Prostate gland (tissue), 2 donors: ENCODE data around the gene MAD1L1. TPM values are rescaled to one million over a fixed set of nuclear protein-coding genes. Genes with fewer than 3 reads are reported as not detected.

Experiments used
- DNase-seq: peaks from one replicate; pipeline ENCODE4 v3.0.0-alpha.2; 2019; ENCODE audit warnings: low spot score
- H3K27ac ChIP-seq, 2 donors: fragments of 200-600 bp; sonication (generic); 2 replicates each; pipeline ENCODE4 v1.5.1; 2017 to 2019
- H3K27me3 ChIP-seq: fragments of 200-600 bp; sonication (generic); replicated peaks from 2 replicates; pipeline ENCODE4 v1.5.1; 2019; ENCODE audit not compliant: insufficient read depth
- H3K36me3 ChIP-seq, 2 donors: fragments of 200-600 bp; sonication (generic); 1 replicate in 1 of 2; 2 replicates in 1 of 2; pipeline versions ENCODE4 v1.5.1 to v1.8.1; 2017 to 2019
- H3K4me1 ChIP-seq: fragments of 200-600 bp; sonication (generic); replicated peaks from 2 replicates; pipeline ENCODE4 v1.5.1; 2019
- H3K4me3 ChIP-seq, 2 donors: fragments of 200-600 bp; sonication (generic); 2 replicates each; pipeline ENCODE4 v1.5.1; 2017 to 2019
- H3K9me3 ChIP-seq: fragments of 200-600 bp; sonication (generic); 2 replicates; pipeline ENCODE4 v1.5.1; 2017
- POLR2A ChIP-seq: fragments of 450-650 bp; IDR thresholded peaks from one replicate; pipeline ENCODE4 v1.6.1; 2016; ENCODE audit warnings: antibody characterized with exemption, mild to moderate bottlenecking
- POLR2AphosphoS5 ChIP-seq: sonication (generic); formaldehyde crosslinking; IDR thresholded peaks from one replicate; pipeline ENCODE4 v1.6.1; 2017; ENCODE audit warnings: antibody characterized with exemption
- WGBS: methylation state at CpG from one replicate; pipeline ENCODE4 v1.1.5; 2018; 5-methylcytosine and 5-hydroxymethylcytosine counted together
- intact Hi-C: fragments of 100-400 bp; cut with DNase I; formaldehyde crosslinking; loops from one replicate; pipeline ENCODE4 v1.14.2; 2022
- total RNA-seq, 2 donors: library from RNA; depleted of rRNA; stranded (reverse); fragments of >200 nt; gene quantifications; one replicate each; pipeline ENCODE4 v1.1.0, GENCODE V29; 2016
- TF ChIP-seq, protein P1 (sequence below), 4 experiments: fragments of 200-600 bp in 2 of 4; fragments of 450-650 bp in 2 of 4; sonication (generic) in 2 of 4; IDR thresholded peaks; 1 replicate in 3 of 4; 2 replicates in 1 of 4; pipeline ENCODE4 v1.5.1; 2016 to 2019; ENCODE audit warnings: antibody characterized with exemption in 4 of 4, mild to moderate bottlenecking in 2 of 4, moderate library complexity in 2 of 4

Gene MAD1L1
- total RNA-seq, 2 donors from 2014 or later: 79.3 to 91.9 TPM

DNA sequence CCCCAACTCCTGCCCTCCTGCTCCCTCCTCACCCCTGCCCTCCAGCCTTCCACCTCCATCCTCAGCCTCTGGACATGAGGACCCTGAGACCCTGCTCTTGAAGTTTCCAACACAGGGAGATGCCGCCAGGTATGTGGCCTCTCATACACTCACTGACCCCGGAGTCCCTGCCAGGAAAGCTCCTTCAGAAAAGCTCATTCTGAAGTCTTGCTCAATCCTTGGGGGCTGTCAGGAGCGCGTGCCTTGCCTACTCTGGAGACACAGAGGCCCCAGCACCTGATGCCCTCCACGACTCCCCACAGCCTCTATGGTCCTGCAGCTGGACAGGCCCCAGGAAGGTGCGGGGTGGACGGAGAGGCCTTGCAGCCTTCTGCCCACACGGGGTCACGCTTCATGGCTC, 20.3 kb upstream of the MAD1L1 start:
- 89% methylated on average over 9 of the region's 9 CpGs for WGBS
- H3K4me1 ChIP-seq: no peaks in the 10 kb centered on the region
- H3K36me3 ChIP-seq: no peaks in the 10 kb centered on the region
- intact Hi-C loops: no loop called here
- H3K27me3 ChIP-seq: no peaks in the 10 kb centered on the region
- no peak for TF ChIP-seq POLR2AphosphoS5
- TF ChIP-seq, protein P1, sequence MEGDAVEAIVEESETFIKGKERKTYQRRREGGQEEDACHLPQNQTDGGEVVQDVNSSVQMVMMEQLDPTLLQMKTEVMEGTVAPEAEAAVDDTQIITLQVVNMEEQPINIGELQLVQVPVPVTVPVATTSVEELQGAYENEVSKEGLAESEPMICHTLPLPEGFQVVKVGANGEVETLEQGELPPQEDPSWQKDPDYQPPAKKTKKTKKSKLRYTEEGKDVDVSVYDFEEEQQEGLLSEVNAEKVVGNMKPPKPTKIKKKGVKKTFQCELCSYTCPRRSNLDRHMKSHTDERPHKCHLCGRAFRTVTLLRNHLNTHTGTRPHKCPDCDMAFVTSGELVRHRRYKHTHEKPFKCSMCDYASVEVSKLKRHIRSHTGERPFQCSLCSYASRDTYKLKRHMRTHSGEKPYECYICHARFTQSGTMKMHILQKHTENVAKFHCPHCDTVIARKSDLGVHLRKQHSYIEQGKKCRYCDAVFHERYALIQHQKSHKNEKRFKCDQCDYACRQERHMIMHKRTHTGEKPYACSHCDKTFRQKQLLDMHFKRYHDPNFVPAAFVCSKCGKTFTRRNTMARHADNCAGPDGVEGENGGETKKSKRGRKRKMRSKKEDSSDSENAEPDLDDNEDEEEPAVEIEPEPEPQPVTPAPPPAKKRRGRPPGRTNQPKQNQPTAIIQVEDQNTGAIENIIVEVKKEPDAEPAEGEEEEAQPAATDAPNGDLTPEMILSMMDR (IDR thresholded peaks at IDR 0.05): no peak
- no peak for TF ChIP-seq POLR2A
- H3K4me3 ChIP-seq: no peak overlapping the region
- H3K9me3 ChIP-seq: no peaks in the 10 kb centered on the region
- no peak for DNase-seq
- H3K27ac ChIP-seq: no peak overlapping the region

DNA sequence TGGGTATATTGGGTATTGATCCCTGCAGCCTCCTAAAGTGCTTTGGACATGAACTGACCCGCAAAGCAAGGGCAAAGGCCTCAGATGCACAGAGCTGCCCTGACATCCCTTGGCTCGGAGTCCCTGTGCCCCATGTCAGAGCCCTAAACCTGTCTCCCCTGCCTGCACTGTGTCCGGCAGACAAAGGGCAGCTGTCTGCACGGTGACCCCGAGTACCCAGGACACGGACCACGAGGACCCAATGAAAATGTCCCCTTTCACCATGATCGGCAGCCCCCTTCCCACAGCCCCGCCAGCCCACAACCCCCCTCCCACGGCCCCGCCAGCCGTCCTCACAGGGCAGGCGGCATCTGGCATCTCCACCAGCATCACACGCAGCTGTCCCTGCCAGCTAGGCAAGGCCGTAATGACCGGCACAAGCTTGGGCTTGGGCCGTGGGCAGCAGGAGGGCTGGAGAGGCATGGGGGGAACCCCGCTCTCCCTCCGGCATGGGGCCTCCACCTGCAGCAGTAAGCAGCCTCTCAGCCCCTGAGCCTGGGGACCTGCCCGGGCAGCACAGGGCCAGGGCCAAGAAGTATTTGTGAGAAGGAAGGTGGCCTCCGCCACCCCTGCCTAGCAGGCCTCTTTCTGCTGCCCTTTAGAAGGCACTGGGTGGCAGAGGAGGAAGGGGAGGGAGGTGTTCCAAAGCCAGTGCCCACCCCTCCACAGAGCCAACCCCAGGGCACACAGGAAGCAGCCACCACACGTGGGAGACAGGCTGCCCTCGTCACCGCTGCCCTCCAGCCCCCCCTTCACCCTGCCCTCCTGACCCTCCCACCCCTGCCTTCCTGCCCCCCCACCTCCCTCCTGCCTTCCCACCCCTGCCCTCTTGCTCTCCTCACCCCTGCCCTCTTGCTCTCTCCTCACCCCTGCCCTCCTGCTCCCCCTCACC, 19.4 kb upstream of the MAD1L1 start:
- Histone ChIP-seq H3K27ac (no peak overlapping the region), H3K4me1 (no peaks in the 10 kb centered on the region), H3K9me3 (no peaks in the 10 kb centered on the region), H3K27me3 (no peaks in the 10 kb centered on the region), H3K36me3 (no peaks in the 10 kb centered on the region), H3K4me3 (no peak overlapping the region)
- TF ChIP-seq POLR2A: no peak
- no peak for TF ChIP-seq POLR2AphosphoS5
- TF ChIP-seq, protein P1 (IDR thresholded peaks at IDR 0.05): no peak
- DNase-seq: no peak
- intact Hi-C loops: no loop called here
- WGBS: 80% methylated on average over 21 of the region's 24 CpGs

DNA sequence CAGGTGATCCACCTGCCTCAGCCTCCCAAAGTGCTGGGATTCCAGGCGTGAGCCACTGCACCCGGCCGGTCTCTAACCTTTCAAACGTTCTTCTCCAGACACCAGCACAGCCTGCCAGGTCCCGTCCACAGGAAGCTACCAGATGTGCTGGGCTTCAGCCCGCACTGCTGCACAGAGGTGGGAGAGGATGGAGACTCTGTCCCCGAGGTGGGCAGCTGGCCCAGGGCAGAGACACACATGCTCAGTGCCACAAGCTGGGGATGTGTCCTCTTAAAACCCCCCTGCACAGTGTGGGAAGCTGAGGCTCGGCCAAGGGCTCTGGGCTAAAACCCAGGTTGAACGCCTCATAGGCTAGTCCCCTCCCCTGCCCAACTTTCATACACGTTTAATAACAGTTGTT, 18.6 kb upstream of the MAD1L1 start:
- 61% methylated on average over 10 of the region's 10 CpGs for WGBS
- H3K27me3 ChIP-seq: no peaks in the 10 kb centered on the region
- H3K27ac ChIP-seq: no peak overlapping the region
- TF ChIP-seq, protein P1 (IDR thresholded peaks at IDR 0.05): no peak
- TF ChIP-seq POLR2A: no peak
- no peak for TF ChIP-seq POLR2AphosphoS5
- no peaks in the 10 kb centered on the region for H3K36me3 ChIP-seq
- DNase-seq: no peak
- no peaks in the 10 kb centered on the region for H3K9me3 ChIP-seq
- H3K4me1 ChIP-seq: no peaks in the 10 kb centered on the region
- H3K4me3 ChIP-seq: no peak overlapping the region
- intact Hi-C loops: no loop called here

DNA sequence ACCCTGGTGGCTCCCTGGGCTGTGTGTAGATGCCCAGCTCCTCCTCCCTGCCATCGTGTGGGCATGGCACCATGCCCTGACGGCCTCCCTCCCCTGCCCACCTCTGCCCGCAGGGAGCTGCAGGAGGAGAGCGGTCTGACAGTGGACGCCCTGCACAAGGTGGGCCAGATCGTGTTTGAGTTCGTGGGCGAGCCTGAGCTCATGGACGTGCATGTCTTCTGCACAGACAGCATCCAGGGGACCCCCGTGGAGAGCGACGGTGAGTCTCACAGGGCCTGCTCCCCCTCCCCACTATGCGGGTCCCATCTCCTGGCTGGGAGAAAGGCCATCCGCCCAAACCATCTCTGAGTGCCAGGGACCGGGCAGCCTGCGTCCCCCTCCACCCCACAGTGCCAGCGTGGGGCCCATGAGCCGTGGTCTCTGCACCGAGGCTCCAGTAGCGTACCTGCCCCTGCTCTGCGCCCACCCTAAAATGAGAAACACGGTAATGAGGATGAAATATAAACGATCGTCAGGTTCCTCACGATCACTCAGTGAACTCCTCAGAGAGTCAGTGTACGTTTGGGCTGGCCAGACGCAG, 17.1 kb upstream of the MAD1L1 start:
- no peak for DNase-seq
- Histone ChIP-seq H3K27me3 (no peaks in the 10 kb centered on the region), H3K36me3 (no peaks in the 10 kb centered on the region), H3K27ac (no peak overlapping the region), H3K4me3 (no peak overlapping the region), H3K4me1 (no peaks in the 10 kb centered on the region), H3K9me3 (no peaks in the 10 kb centered on the region)
- intact Hi-C loops: loop anchor here (5.0 kb wide), 1 partner anchor 97 kb away; no protein-coding TSS in a partner anchor
- WGBS: 81% methylated on average over 27 of the region's 27 CpGs
- TF ChIP-seq POLR2A (no peak), POLR2AphosphoS5 (no peak)
- TF ChIP-seq, protein P1 (IDR thresholded peaks at IDR 0.05): no peak
